GM23248 (cell line): ENCODE data around the gene SUN1.

ENCODE experiments used
- EZH2 ChIP-seq: fragments of 200-600 bp; sonication (generic); IDR thresholded peaks from 2 replicates; pipeline ENCODE4 v1.6.1; 2018; ENCODE audit warnings: antibody characterized with exemption, mild to moderate bottlenecking; ENCODE audit not compliant: insufficient read depth, poor library complexity, severe bottlenecking
- EZH2phosphoT487 ChIP-seq: fragments of 200-600 bp; sonication (generic); IDR thresholded peaks from 2 replicates; pipeline ENCODE4 v1.6.1; 2018; ENCODE audit warnings: antibody characterized with exemption, moderate library complexity, mild to moderate bottlenecking, low read depth; ENCODE audit not compliant: insufficient read depth

DNA sequence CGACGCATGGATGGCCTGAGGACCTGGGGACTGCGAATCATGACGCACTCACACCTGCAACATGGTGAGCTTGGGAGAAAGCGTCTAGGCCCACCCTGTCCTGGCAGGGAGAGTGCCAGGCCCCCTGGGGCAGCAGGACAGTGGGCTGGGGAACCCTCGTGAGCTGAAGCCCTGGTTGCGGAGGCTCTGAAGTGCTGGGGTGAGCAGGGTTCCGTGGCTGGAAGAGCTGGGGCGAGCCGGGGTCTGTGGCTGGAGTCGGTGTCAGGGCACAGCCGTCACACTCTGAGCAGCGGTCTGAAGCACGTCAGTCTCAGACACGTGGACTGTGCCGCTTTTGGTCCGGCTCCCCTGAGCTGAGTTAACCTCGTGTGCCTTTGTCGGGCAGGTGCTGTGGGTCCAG lies 4.7 kb downstream of the SUN1 start:
- TF ChIP-seq EZH2 = no peak
- no peak for TF ChIP-seq EZH2phosphoT487
